Activated naive CD4-positive, alpha-beta T cell treated with anti-CD3 and anti-CD28 coated beads for 36 hours (primary cell): ENCODE measurements around the gene GATAD1. TPM values are rescaled to one million over a fixed set of nuclear protein-coding genes. Genes with fewer than 3 reads are reported as not detected.

Source experiments
- CTCF ChIA-PET: fragments of 350-600 bp; sonication (Branson Sonifier 250); formaldehyde crosslinking; loops from one replicate; lab custom pipeline; 2021; ENCODE audit warnings: antibody characterized with exemption; lab: Charles Lee
- DNase-seq: peaks from one replicate; pipeline ENCODE4 v3.0.0-alpha.2; 2020
- H3K27ac Mint-ChIP-seq: one replicate; pipeline ENCODE4 v1.8.0; 2021; ENCODE audit warnings: mild to moderate bottlenecking, mixed read lengths
- H3K27me3 Mint-ChIP-seq: one replicate; pipeline ENCODE4 v1.8.0; 2021; ENCODE audit warnings: low read depth, mixed read lengths
- H3K36me3 Mint-ChIP-seq: one replicate; pipeline ENCODE4 v1.8.0; 2021; ENCODE audit warnings: low read depth, mixed read lengths
- H3K4me1 Mint-ChIP-seq: one replicate; pipeline ENCODE4 v1.8.0; 2021; ENCODE audit warnings: low read depth, mixed read lengths
- H3K4me3 Mint-ChIP-seq: one replicate; pipeline ENCODE4 v1.8.0; 2021; ENCODE audit warnings: mild to moderate bottlenecking, moderate library complexity, mixed read lengths
- H3K9me3 Mint-ChIP-seq: one replicate; pipeline ENCODE4 v1.8.0; 2021; ENCODE audit warnings: mixed read lengths
- intact Hi-C: fragments of 100-400 bp; cut with micrococcal nuclease; formaldehyde crosslinking; loops from one replicate; pipeline ENCODE4 v1.15.1; 2023
- total RNA-seq, 2 experiments: library from RNA; stranded (reverse); gene quantifications; one replicate each; pipeline ENCODE4 v1.2.3, GENCODE V29; 2021

GATAD1 gene
- total RNA-seq, 2 experiments from 2014 or later = 27.5 to 29.6 TPM

DNA sequence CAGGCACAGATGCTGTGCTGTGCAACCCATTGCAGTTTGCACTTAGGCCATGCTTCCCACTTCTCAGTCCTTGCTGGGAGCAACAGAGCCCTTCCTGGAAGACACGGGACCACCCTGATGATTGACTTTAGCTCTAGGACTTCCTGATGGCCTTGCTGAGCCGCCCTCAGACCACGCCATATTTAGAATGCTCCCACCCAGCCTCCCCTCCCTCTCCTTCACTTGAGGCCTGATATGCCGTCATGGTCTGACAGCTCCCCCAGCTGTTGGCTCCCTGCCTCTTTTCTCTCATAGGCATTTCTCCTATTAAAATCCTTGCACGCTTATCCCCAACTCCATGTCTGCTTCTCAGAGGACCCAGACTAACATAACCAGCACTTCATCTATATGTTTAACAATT lies 29.4 kb upstream of the GATAD1 start:
- Mint-ChIP-seq H3K4me3 (no peak overlapping the region), H3K27ac (no peak overlapping the region), H3K36me3 (no peaks in the 10 kb centered on the region), H3K9me3 (no peaks in the 10 kb centered on the region), H3K27me3 (peaks cover 5% of the 10 kb centered on the region), H3K4me1 (no peaks in the 10 kb centered on the region)
- DNase-seq = no peak
- CTCF ChIA-PET = interaction anchor here (0.5 to 1.0 kb wide), 2 partner anchors 29 to 814 kb away, joined by 3 to 4 read pairs; partner anchors contain the start of genes GATAD1 and VPS50
- intact Hi-C loops = no loop called here

DNA sequence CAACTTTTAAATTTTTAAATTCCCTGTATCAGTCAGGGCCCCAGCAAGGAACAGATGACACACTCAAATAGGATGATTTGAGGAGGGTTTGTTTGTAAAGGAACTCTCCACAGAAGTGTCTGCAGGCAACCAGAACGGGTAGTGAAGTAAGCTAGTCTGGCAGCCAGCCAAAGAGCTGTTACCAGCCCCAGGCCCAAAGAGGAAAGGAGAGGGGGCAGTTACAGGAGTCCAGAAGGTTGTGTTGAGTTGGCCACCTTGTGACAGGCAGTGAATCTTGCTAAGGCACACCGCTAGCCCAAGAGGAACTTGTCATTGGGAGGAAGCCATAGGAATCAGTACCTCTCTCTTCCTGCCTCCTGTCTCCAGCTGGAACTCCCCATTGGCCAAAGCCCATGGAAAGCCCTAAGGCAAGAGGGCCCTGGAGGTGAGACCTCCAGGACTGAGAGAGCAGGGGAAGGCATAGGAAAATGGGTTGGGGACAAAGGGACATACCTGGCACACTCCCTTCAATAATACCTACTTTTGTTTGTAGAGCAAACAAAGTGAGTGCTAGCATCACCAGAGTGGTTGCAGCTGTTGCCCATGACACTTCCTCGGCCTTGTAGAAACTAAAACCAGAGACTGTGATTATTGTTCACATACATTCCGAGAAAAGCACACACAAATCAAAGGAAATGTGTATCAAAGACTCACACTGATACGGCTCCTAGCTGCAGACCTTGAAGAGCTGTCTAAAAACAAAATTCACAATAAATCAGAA lies 25.4 kb upstream of the GATAD1 start:
- Mint-ChIP-seq H3K9me3 (no peaks in the 10 kb centered on the region), H3K27me3 (peaks cover 12% of the 10 kb centered on the region), H3K36me3 (no peaks in the 10 kb centered on the region), H3K4me1 (peaks cover 11% of the 10 kb centered on the region), H3K27ac (no peak overlapping the region), H3K4me3 (no peak overlapping the region)
- DNase-seq = no peak
- intact Hi-C loops = no loop called here
- CTCF ChIA-PET = interaction anchor here (1.4 to 1.5 kb wide), 3 partner anchors 9 to 26 kb away, joined by 3 to 6 read pairs (median 4); partner anchors contain the start of gene GATAD1

DNA sequence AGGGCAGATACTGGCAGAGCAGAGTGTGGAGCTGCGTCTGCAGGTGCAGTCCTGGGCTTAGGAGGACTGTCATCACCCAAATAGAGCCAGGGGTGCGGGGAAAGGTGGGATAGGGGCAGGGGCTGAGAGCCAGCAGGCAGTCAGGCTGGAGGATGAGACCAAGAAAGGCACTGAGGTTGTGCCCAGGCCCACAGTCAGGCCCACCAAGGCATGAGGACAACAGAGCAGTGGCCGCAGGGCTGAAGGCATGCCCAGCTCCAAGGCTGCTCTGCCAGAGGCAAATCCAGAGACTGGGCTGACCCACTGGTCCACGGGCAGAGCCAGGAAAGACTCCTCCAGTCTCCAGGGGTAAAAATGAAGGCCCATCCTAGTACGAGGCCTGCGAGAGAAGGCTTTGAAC lies 24.4 kb upstream of the GATAD1 start:
- H3K4me3 Mint-ChIP-seq = no peak overlapping the region
- no peaks in the 10 kb centered on the region for H3K36me3 Mint-ChIP-seq
- intact Hi-C loops = no loop called here
- DNase-seq = no peak
- peaks cover 11% of the 10 kb centered on the region for H3K4me1 Mint-ChIP-seq
- H3K9me3 Mint-ChIP-seq = no peaks in the 10 kb centered on the region
- H3K27ac Mint-ChIP-seq = no peak overlapping the region
- peaks cover 14% of the 10 kb centered on the region for H3K27me3 Mint-ChIP-seq
- CTCF ChIA-PET = interaction anchor here (0.6 to 1.4 kb wide), 2 partner anchors 25 to 84 kb away, joined by 4 to 9 read pairs; no protein-coding TSS in a partner anchor

DNA sequence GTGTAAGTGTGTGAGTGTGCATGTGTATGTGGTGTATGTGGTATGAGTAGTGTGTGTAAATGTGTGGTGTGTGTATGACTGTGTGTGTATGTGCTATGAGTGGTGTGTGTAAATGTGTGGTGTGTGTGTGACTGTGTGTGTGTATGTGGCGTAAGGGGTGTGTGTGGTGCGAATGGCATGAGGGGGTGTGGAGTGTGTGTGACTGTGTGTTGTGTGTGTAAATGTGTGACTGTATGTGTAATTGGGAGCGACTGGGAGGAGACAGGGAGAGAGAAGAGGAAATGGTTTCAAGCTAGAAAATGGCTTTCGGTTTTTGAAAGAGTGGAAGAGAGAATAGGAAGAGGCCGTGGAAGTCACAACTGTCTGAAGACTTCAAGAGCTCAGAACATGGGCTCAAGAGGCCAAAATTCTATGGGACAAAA lies 23.6 kb upstream of the GATAD1 start:
- no peak overlapping the region for H3K27ac Mint-ChIP-seq
- CTCF ChIA-PET = interaction anchor here (0.6 to 4.2 kb wide), 14 partner anchors 8 to 289 kb away, joined by 3 to 84 read pairs (median 4); partner anchors contain the start of genes CYP51A1, GATAD1 and LRRD1
- no peaks in the 10 kb centered on the region for H3K36me3 Mint-ChIP-seq
- peaks cover 14% of the 10 kb centered on the region for H3K27me3 Mint-ChIP-seq
- peak overlapping the region; percentile 28 for H3K4me3 Mint-ChIP-seq
- intact Hi-C loops = loop anchor here (1.0 to 2.0 kb wide), 6 partner anchors 24 to 632 kb away; partner anchors contain the start of genes ANKIB1, CYP51A1, GATAD1 and KRIT1
- peaks cover 11% of the 10 kb centered on the region for H3K4me1 Mint-ChIP-seq
- no peaks in the 10 kb centered on the region for H3K9me3 Mint-ChIP-seq
- no peak for DNase-seq

DNA sequence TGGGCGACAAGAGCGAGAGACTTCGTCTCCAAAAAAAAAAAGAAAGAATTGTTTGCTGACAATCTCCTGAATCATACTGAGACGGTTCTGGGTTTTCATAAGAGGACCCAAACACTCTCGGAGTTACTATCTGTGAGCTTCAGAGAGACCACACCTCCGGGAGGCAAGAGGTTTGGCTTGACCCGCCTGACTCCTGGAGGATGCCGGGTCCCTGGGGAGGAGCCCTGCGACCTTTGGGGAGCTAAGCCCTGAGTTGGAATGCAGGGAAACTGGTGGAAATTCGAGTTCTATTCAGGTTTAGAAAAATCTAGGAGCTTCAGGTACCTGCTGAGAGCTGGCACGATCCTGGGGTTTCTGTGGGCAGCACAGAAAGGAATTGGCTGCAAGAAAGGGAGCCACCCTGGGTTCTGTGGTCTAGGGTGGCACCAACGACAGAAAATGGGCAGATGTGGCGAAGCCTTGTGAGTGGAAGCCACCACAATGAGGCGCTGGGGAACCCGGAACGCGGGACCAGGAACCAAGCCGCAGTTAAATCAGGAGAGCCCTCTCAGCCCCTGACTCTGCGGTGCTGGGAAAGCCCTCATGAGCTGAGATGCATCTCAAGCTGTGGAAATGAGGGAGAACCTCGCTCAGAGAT lies 21.9 kb upstream of the GATAD1 start:
- Mint-ChIP-seq H3K27ac (no peak overlapping the region), H3K4me3 (peak overlapping the region; percentile 19), H3K9me3 (no peaks in the 10 kb centered on the region), H3K4me1 (peaks cover 11% of the 10 kb centered on the region), H3K36me3 (no peaks in the 10 kb centered on the region), H3K27me3 (peaks cover 14% of the 10 kb centered on the region)
- intact Hi-C loops = loop anchor here (2.0 kb wide), 1 partner anchor 181 kb away; the partner anchor contains the start of genes ANKIB1 and KRIT1
- CTCF ChIA-PET = interaction anchor here (0.6 to 4.2 kb wide), 5 partner anchors 10 to 336 kb away, joined by 3 to 84 read pairs (median 4); partner anchors contain the start of gene GATAD1
- peak; percentile 20 for DNase-seq

DNA sequence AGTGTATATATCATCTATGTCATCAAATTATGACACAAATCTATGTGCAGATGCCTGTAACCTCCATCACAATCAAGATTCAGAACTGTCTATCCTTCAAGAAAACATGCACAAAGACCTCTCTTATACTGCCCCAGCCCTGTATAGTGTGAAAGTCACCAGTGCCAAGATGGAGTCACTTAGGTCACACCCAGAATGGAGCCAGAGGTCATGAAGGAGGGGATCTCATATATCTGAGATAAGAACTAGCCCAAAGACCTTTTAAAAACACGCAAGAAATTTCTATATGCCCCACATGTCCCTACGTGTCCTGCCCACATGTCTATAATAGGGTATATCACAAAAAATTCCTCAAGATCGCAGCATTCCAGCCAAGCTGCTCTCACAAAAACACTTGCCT lies 20.1 kb upstream of the GATAD1 start:
- CTCF ChIA-PET = interaction anchor here (4.2 kb wide), 1 partner anchor 19 kb away, joined by 84 read pairs; the partner anchor contains the start of gene GATAD1
- H3K36me3 Mint-ChIP-seq = no peaks in the 10 kb centered on the region
- no peak for DNase-seq
- H3K9me3 Mint-ChIP-seq = no peaks in the 10 kb centered on the region
- peaks cover 14% of the 10 kb centered on the region for H3K27me3 Mint-ChIP-seq
- no peak overlapping the region for H3K27ac Mint-ChIP-seq
- no peak overlapping the region for H3K4me3 Mint-ChIP-seq
- H3K4me1 Mint-ChIP-seq = peaks cover 11% of the 10 kb centered on the region
- intact Hi-C loops = no loop called here

DNA sequence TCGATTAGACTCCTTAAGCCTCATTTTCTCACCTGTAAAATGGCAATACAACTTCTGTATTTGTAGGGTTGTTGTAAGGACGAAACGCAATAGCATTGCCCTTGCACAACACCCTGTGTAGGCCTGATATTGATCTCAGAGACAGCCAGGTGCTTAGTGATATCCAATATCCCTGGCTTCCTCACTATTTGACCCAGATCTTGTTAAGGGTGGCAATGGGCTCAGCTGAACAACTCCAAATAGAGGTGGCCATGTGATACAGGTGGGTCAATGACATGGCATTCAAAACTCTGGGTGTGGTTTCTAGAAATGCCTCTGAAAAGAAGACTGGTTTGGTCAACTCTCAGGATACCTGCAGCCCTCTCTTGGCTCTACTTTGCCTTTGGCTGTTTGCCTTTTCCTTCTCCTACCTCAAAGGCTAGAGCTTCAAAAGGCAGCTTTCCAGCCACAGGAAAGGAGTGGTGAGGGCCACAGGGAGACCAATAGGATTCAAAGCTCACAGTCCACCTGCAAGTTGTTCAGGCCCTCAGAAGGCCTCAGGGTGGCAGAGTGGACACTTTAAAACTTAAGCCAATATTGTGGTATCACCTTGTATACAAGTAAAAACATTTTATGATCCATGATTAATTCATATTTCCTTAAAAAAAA lies 14.9 kb upstream of the GATAD1 start:
- no peaks in the 10 kb centered on the region for H3K9me3 Mint-ChIP-seq
- H3K36me3 Mint-ChIP-seq = no peaks in the 10 kb centered on the region
- H3K4me1 Mint-ChIP-seq = no peaks in the 10 kb centered on the region
- CTCF ChIA-PET = interaction anchor here (1.0 kb wide), 1 partner anchor 15 kb away, joined by 3 read pairs; the partner anchor contains the start of gene GATAD1
- intact Hi-C loops = no loop called here
- DNase-seq = no peak
- no peak overlapping the region for H3K27ac Mint-ChIP-seq
- H3K4me3 Mint-ChIP-seq = no peak overlapping the region
- H3K27me3 Mint-ChIP-seq = peaks cover 2% of the 10 kb centered on the region

DNA sequence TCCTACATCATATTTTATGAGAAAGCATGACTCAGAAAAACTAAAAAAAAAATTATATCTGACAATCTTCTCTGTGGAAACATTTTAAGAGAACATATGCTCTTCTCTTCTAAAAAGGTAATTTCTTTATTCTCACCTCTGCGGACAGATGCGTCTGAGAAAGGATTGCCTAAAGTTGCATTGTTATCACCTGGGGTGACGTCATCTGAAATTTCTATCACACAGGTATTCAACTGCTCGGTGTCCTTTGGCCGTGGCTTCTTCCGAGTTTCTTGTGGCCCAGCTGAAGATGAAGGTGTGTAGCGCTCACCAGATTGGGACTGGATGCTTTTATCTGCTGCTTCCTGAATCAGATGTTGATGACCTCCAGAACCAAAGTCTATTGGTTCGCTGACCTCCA lies 14.3 kb upstream of the GATAD1 start:
- H3K4me3 Mint-ChIP-seq = no peak overlapping the region

DNA sequence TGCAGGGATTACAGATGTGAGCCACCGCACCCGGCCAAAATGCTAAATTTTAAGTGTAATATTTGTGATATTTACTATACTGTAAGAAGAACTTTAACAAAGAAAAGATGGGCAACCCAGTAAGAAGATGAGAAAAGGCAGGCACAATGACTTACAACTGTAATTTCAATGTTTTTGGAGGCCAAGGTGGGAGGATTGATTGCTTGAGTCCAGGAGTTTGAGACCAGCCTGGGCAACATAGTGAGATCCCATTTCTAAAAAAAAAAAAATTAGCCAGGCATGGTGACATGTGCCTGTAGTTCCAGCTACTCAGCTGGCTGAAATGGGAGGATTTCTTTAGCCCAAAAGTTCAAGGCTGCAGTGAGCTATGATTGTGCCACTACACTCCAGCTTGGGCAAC lies 11.7 kb upstream of the GATAD1 start:
- H3K36me3 Mint-ChIP-seq = no peaks in the 10 kb centered on the region
- no peaks in the 10 kb centered on the region for H3K4me1 Mint-ChIP-seq
- H3K9me3 Mint-ChIP-seq = no peaks in the 10 kb centered on the region
- no peak overlapping the region for H3K4me3 Mint-ChIP-seq
- H3K27me3 Mint-ChIP-seq = no peaks in the 10 kb centered on the region
- intact Hi-C loops = loop anchor here (5.0 kb wide), 1 partner anchor 108 kb away; no protein-coding TSS in a partner anchor
- H3K27ac Mint-ChIP-seq = no peak overlapping the region
- no peak for DNase-seq
- CTCF ChIA-PET = interaction anchor here (0.6 kb wide), 1 partner anchor 1176 kb away, joined by 5 read pairs; no protein-coding TSS in a partner anchor

More for the DNA sequence above, 14.3 kb upstream of the GATAD1 start:
- no peaks in the 10 kb centered on the region for H3K36me3 Mint-ChIP-seq
- CTCF ChIA-PET = interaction anchor here (1.0 kb wide), 1 partner anchor 14 kb away, joined by 3 read pairs; the partner anchor contains the start of gene GATAD1
- no peaks in the 10 kb centered on the region for H3K4me1 Mint-ChIP-seq
- H3K9me3 Mint-ChIP-seq = no peaks in the 10 kb centered on the region
- H3K27ac Mint-ChIP-seq = no peak overlapping the region
- intact Hi-C loops = no loop called here
- no peak for DNase-seq
- H3K27me3 Mint-ChIP-seq = no peaks in the 10 kb centered on the region

DNA sequence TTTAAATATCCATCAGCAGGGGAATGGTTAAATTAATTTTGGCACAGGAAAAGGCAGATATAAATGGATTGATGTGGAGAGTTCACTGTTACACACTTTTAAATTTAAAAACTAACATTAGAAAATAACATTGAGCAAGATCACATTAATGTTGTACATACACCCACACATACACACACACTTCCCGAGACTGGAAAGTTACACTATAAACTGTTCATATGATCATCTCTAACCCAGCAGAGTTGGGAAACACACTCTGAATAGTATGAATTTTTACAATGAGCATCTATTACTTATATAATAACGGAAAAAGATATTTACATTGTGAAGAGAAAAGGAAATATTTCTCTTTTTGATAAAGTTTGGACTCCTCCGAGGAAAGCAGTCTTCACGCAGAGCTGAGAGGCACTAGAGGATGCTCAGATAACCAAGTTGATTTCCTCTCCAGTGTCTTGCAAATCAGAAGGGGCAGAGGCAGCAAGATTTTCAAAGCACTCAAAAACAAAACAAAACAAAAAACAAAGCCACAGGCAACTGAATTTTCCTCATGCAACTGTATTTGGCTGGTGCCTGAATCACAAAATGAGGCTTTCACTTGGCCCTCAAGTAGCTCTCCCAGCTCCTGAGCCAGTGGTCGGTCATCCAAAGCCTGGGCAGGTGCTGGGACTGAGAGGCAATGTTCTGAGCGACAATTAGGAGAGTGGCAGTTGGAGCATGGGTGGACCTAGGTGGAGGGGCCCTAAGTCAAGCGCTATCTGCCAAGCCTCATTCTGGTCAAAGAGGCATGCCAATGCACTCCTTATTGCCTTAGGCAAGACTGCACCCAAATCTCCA lies 10.5 kb upstream of the GATAD1 start:
- intact Hi-C loops = loop anchor here (5.0 kb wide), 1 partner anchor 110 kb away; no protein-coding TSS in a partner anchor
- no peak overlapping the region for H3K27ac Mint-ChIP-seq
- H3K4me1 Mint-ChIP-seq = no peaks in the 10 kb centered on the region
- no peaks in the 10 kb centered on the region for H3K36me3 Mint-ChIP-seq
- DNase-seq = no peak
- H3K27me3 Mint-ChIP-seq = no peaks in the 10 kb centered on the region
- CTCF ChIA-PET = interaction anchor here (0.6 to 1.9 kb wide), 3 partner anchors 8 to 13 kb away, joined by 5 to 8 read pairs (median 6); partner anchors contain the start of gene GATAD1
- no peak overlapping the region for H3K4me3 Mint-ChIP-seq
- no peaks in the 10 kb centered on the region for H3K9me3 Mint-ChIP-seq

DNA sequence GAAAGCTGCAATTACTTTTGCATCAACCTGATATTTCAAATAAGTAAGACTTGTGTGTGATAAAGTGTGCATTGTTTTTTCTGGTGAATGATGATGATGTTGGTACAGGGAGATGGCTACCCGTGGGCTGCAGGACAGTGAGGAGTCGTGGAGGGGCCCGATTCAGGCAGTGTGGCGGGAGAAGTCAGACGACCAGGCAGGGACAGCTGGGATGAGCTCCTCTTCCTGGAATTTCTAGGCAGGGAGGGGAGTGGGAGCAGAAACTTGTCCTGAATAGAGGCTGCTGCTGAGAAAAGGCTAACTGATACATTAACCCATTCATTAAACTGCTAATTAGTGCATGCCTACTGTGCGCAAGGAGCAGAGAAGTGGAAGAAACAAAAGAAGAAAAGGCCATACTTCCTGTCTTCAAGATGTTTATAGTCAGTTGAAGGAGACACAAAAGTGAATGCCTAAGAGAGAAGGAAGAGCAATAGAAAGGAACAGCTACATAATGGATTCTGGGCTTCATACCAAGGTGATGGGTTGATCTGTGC lies 9.3 kb upstream of the GATAD1 start:
- H3K4me1 Mint-ChIP-seq = no peaks in the 10 kb centered on the region
- CTCF ChIA-PET = interaction anchor here (1.4 to 1.9 kb wide), 3 partner anchors 9 to 14 kb away, joined by 3 to 8 read pairs (median 6); partner anchors contain the start of gene GATAD1
- no peaks in the 10 kb centered on the region for H3K36me3 Mint-ChIP-seq
- no peak overlapping the region for H3K27ac Mint-ChIP-seq
- H3K27me3 Mint-ChIP-seq = no peaks in the 10 kb centered on the region
- H3K4me3 Mint-ChIP-seq = no peak overlapping the region
- no peaks in the 10 kb centered on the region for H3K9me3 Mint-ChIP-seq
- DNase-seq = no peak
- intact Hi-C loops = loop anchor here (5.0 kb wide), 1 partner anchor 111 kb away; no protein-coding TSS in a partner anchor
